ENCODE measurements around the gene KHDC4.

- no peak for TF ChIP-seq EZH2 (IDR thresholded peaks at IDR 0.05; ENCODE audit: low read depth)
- TF ChIP-seq CTCF (conservative IDR thresholded peaks at IDR 0.05): no peak
Observed at GRCh38 chr1:155951753-155952504, 17.7 kb upstream of the KHDC4 start.

Data from PC-9 (cell line).